ENCODE results near the gene COQ5. TPM values are rescaled to one million over a fixed set of nuclear protein-coding genes. Genes with fewer than 3 reads are reported as not detected.
A peak's percentile ranks its signal among the peaks of the same experiment; 100 is the strongest.

Gene COQ5
- total and polyA plus RNA-seq, 2 experiments from 2014 or later: 30.7 to 32.6 TPM

DNA sequence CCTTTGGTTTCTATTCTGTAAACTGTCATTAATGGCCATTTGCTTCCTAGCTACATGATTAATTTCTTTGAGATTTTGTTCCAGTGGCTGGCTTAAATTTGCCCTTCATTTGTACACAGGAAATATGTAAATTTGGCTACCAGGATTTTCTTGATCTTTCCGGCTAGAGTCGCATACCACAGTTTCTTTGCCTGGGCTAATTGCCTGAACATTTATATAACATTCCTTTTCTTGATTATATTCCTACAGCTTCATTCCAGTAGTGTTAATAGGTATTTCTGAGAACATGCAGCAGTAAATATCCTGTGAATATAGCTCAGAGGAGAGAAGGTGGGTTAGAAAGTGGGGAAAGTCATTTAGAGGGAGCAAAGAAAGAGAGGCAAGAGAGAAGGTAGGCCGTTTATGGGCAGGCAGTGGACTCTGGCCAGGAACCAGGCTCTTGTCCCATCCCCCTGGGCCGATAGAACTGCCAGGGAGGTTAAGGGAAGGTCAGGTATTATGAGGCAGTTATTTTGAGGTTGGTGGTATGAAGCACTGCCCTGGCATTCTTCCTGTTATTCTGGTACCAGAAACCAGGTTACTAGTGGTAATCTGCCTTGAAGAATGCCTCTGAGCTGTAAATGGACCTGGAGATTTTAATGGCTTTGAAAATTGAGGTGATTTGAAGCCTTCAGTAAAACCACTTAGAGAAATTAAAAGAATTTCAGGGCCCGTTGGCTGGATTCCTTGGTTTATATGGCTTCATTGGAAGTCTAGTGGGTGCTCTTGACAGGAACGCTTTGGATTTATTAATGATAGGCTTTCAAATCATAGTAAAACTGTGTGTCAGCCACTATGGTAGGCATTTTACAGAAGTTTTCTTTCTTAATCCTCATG, 9.6 kb upstream of the COQ5 start (continued):
- TF ChIP-seq STAT1 (IDR thresholded peaks at IDR 0.05; ENCODE audit: unreplicated experiment): no peak
- TF ChIP-seq, protein P1, sequence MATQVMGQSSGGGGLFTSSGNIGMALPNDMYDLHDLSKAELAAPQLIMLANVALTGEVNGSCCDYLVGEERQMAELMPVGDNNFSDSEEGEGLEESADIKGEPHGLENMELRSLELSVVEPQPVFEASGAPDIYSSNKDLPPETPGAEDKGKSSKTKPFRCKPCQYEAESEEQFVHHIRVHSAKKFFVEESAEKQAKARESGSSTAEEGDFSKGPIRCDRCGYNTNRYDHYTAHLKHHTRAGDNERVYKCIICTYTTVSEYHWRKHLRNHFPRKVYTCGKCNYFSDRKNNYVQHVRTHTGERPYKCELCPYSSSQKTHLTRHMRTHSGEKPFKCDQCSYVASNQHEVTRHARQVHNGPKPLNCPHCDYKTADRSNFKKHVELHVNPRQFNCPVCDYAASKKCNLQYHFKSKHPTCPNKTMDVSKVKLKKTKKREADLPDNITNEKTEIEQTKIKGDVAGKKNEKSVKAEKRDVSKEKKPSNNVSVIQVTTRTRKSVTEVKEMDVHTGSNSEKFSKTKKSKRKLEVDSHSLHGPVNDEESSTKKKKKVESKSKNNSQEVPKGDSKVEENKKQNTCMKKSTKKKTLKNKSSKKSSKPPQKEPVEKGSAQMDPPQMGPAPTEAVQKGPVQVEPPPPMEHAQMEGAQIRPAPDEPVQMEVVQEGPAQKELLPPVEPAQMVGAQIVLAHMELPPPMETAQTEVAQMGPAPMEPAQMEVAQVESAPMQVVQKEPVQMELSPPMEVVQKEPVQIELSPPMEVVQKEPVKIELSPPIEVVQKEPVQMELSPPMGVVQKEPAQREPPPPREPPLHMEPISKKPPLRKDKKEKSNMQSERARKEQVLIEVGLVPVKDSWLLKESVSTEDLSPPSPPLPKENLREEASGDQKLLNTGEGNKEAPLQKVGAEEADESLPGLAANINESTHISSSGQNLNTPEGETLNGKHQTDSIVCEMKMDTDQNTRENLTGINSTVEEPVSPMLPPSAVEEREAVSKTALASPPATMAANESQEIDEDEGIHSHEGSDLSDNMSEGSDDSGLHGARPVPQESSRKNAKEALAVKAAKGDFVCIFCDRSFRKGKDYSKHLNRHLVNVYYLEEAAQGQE (IDR thresholded peaks at IDR 0.05; ENCODE audit: unreplicated experiment): no peak
- TF ChIP-seq JUNB (IDR thresholded peaks at IDR 0.05; ENCODE audit: unreplicated experiment): no peak

DNA sequence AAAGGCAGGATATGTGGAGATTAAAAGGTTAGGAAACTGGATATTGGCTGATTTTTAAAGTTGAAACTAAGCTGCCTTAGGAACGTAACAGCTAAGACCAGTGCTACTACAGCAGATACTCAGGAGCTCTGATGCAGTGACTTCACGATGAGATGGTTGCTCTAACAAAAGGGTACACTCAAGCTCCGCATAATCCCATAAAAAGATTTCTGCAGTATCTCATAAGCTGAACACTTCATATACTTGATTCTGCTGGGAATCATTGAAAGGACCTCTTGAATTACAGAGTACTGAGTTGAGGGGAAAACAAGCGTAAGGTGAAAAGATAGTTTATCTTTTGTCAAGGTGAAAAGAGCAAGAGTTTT, 8.9 kb upstream of the COQ5 start:
- Histone ChIP-seq H2AFZ (no peak overlapping the region), H3K4me3 (peak overlapping the region; percentile 10), H3K9me2 (ENCODE audit: insufficient read depth) (no peaks in the 10 kb centered on the region), H3K27ac (ENCODE audit: low read depth) (peak overlapping the region; percentile 30; the same call in 1 of the 2 replicates), H3F3A (replicated peaks; ENCODE audit: low read depth) (peaks cover 2% of the 10 kb centered on the region; the same call in 1 of the 2 replicates), H3K27me3 (ENCODE audit: insufficient read depth) (no peaks in the 10 kb centered on the region), H3K4me1 (ENCODE audit: insufficient read depth) (peaks cover 37% of the 10 kb centered on the region), H4K20me1 (replicated peaks; ENCODE audit: insufficient read depth) (peaks cover 66% of the 10 kb centered on the region), H3K36me3 (ENCODE audit: insufficient read depth) (no peaks in the 10 kb centered on the region), H3K79me2 (replicated peaks; ENCODE audit: insufficient read depth) (peaks cover 84% of the 10 kb centered on the region), H3K4me2 (peak overlapping the region; percentile 85)
- H3K27ac Mint-ChIP-seq: no peak overlapping the region; the same call in 1 of the 2 replicates
- H3K4me1 Mint-ChIP-seq: peaks cover 27% of the 10 kb centered on the region
- H3K27me3 Mint-ChIP-seq (ENCODE audit: insufficient read depth, low read depth, poor library complexity): peaks cover 5% of the 10 kb centered on the region
- peaks cover 22% of the 10 kb centered on the region for H3K36me3 Mint-ChIP-seq (ENCODE audit: low read depth)
- H3K4me3 Mint-ChIP-seq: no peak overlapping the region
- DNase-seq (ENCODE audit: low spot score): no peak
- no peak for ATAC-seq
- no peaks in the 10 kb centered on the region for H3K9me3 Mint-ChIP-seq
- TF ChIP-seq ZNF114 (CRISPR knock-in tag; IDR thresholded peaks at IDR 0.05): no peak
- TF ChIP-seq POLR2AphosphoS5 (IDR thresholded peaks at IDR 0.05; ENCODE audit: low read depth): no peak
- no peak for TF ChIP-seq STAT1 (IDR thresholded peaks at IDR 0.05; ENCODE audit: unreplicated experiment)
- no peak for TF ChIP-seq JUNB (IDR thresholded peaks at IDR 0.05; ENCODE audit: unreplicated experiment)
- TF ChIP-seq, protein P2, sequence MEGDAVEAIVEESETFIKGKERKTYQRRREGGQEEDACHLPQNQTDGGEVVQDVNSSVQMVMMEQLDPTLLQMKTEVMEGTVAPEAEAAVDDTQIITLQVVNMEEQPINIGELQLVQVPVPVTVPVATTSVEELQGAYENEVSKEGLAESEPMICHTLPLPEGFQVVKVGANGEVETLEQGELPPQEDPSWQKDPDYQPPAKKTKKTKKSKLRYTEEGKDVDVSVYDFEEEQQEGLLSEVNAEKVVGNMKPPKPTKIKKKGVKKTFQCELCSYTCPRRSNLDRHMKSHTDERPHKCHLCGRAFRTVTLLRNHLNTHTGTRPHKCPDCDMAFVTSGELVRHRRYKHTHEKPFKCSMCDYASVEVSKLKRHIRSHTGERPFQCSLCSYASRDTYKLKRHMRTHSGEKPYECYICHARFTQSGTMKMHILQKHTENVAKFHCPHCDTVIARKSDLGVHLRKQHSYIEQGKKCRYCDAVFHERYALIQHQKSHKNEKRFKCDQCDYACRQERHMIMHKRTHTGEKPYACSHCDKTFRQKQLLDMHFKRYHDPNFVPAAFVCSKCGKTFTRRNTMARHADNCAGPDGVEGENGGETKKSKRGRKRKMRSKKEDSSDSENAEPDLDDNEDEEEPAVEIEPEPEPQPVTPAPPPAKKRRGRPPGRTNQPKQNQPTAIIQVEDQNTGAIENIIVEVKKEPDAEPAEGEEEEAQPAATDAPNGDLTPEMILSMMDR (conservative IDR thresholded peaks at IDR 0.05; ENCODE audit: low read depth in 2 of 2): no peak
- no peak for TF ChIP-seq NANOG (IDR thresholded peaks at IDR 0.05; ENCODE audit: borderline replicate concordance)
- TF ChIP-seq EZH2 (IDR thresholded peaks at IDR 0.05; ENCODE audit: low read depth, unreplicated experiment): no peak
- TF ChIP-seq, protein P3, sequence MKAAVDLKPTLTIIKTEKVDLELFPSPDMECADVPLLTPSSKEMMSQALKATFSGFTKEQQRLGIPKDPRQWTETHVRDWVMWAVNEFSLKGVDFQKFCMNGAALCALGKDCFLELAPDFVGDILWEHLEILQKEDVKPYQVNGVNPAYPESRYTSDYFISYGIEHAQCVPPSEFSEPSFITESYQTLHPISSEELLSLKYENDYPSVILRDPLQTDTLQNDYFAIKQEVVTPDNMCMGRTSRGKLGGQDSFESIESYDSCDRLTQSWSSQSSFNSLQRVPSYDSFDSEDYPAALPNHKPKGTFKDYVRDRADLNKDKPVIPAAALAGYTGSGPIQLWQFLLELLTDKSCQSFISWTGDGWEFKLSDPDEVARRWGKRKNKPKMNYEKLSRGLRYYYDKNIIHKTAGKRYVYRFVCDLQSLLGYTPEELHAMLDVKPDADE (IDR thresholded peaks at IDR 0.05): no peak
- TF ChIP-seq, protein P4, sequence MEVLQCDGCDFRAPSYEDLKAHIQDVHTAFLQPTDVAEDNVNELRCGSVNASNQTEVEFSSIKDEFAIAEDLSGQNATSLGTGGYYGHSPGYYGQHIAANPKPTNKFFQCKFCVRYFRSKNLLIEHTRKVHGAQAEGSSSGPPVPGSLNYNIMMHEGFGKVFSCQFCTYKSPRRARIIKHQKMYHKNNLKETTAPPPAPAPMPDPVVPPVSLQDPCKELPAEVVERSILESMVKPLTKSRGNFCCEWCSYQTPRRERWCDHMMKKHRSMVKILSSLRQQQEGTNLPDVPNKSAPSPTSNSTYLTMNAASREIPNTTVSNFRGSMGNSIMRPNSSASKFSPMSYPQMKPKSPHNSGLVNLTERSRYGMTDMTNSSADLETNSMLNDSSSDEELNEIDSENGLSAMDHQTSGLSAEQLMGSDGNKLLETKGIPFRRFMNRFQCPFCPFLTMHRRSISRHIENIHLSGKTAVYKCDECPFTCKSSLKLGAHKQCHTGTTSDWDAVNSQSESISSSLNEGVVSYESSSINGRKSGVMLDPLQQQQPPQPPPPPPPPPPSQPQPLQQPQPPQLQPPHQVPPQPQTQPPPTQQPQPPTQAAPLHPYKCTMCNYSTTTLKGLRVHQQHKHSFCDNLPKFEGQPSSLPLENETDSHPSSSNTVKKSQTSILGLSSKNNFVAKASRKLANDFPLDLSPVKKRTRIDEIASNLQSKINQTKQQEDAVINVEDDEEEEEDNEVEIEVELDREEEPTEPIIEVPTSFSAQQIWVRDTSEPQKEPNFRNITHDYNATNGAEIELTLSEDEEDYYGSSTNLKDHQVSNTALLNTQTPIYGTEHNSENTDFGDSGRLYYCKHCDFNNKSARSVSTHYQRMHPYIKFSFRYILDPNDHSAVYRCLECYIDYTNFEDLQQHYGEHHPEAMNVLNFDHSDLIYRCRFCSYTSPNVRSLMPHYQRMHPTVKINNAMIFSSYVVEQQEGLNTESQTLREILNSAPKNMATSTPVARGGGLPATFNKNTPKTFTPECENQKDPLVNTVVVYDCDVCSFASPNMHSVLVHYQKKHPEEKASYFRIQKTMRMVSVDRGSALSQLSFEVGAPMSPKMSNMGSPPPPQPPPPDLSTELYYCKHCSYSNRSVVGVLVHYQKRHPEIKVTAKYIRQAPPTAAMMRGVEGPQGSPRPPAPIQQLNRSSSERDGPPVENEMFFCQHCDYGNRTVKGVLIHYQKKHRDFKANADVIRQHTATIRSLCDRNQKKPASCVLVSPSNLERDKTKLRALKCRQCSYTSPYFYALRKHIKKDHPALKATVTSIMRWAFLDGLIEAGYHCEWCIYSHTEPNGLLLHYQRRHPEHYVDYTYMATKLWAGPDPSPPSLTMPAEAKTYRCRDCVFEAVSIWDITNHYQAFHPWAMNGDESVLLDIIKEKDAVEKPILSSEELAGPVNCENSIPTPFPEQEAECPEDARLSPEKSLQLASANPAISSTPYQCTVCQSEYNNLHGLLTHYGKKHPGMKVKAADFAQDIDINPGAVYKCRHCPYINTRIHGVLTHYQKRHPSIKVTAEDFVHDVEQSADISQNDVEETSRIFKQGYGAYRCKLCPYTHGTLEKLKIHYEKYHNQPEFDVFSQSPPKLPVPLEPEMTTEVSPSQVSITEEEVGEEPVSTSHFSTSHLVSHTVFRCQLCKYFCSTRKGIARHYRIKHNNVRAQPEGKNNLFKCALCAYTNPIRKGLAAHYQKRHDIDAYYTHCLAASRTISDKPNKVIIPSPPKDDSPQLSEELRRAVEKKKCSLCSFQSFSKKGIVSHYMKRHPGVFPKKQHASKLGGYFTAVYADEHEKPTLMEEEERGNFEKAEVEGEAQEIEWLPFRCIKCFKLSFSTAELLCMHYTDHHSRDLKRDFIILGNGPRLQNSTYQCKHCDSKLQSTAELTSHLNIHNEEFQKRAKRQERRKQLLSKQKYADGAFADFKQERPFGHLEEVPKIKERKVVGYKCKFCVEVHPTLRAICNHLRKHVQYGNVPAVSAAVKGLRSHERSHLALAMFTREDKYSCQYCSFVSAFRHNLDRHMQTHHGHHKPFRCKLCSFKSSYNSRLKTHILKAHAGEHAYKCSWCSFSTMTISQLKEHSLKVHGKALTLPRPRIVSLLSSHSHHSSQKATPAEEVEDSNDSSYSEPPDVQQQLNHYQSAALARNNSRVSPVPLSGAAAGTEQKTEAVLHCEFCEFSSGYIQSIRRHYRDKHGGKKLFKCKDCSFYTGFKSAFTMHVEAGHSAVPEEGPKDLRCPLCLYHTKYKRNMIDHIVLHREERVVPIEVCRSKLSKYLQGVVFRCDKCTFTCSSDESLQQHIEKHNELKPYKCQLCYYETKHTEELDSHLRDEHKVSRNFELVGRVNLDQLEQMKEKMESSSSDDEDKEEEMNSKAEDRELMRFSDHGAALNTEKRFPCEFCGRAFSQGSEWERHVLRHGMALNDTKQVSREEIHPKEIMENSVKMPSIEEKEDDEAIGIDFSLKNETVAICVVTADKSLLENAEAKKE (CRISPR knock-in tag; IDR thresholded peaks at IDR 0.05): no peak
- no peak for TF ChIP-seq ZNF331 (CRISPR knock-in tag; IDR thresholded peaks at IDR 0.05; ENCODE audit: low read depth)

All from GM23338 (cell line).